ENCODE measurements around the gene ARSA. TPM values are rescaled to one million over a fixed set of nuclear protein-coding genes. Genes with fewer than 3 reads are reported as not detected.
A peak's percentile ranks its signal among the peaks of the same experiment; 100 is the strongest.

ARSA gene
- total and polyA plus RNA-seq, 2 of the 13 experiments (the other 11 are each of a cell fraction or from before 2014, with no cell fraction given): 9.0 to 11.5 TPM

DNA sequence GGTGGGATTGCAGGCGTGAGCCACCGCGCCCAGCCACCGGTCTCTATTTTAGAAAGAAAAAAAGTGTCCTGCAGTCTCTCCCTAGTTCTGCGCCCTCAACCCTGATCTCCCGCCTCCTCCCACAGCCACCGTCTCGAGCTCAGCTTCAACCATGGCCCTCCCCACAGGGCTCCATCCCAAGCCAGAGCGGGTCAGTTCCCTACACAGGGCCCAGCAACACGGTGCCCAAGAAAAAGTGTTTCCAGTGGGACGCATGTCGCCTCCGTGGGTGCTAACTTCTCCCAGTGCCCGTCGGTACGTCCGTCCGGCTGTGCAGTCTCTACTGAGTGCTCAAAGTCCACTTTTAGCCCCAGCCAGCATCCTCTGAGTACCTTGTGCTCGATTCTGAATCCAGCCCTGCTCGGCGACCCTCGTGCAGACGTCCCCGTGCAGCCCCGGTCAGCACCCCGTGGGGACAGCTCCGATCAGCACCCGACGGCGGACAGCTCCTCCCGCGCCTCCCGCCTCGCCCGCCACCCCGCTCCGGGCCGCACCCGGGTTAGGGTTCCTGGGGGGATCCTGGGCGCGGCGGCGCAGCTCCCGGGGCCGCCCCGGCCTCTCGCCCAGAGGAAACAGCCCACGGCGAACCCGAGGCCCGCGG is 28.0 kb downstream of the ARSA start (continued):
- TF ChIP-seq CHD2 (IDR thresholded peaks at IDR 0.05; ENCODE audit: low read depth, low read length) (no peak), ZMAT3 (CRISPR knock-in tag; conservative IDR thresholded peaks at IDR 0.05) (peak; percentile 100), ATRX (CRISPR knock-in tag; IDR thresholded peaks at IDR 0.05; ENCODE audit: borderline replicate concordance) (peak; percentile 59; the same call in 1 of the 2 replicates), MBNL3 (CRISPR knock-in tag; conservative IDR thresholded peaks at IDR 0.05) (no peak), SP4 (CRISPR knock-in tag; IDR thresholded peaks at IDR 0.05) (peak; percentile 88), CHCHD3 (CRISPR knock-in tag; IDR thresholded peaks at IDR 0.05) (peak; percentile 100), GPBP1L1 (CRISPR knock-in tag; IDR thresholded peaks at IDR 0.05) (no peak), ZMYM4 (CRISPR knock-in tag; IDR thresholded peaks at IDR 0.05) (peak; percentile 85), NFRKB (IDR thresholded peaks at IDR 0.05) (no peak), FOXP4 (CRISPR knock-in tag; IDR thresholded peaks at IDR 0.05) (peak; percentile 76), ERF (CRISPR knock-in tag; IDR thresholded peaks at IDR 0.05) (peak; percentile 100), ZBTB10 (CRISPR knock-in tag; IDR thresholded peaks at IDR 0.05; ENCODE audit: borderline replicate concordance) (peak; percentile 98), RBFOX2 (IDR thresholded peaks at IDR 0.05; ENCODE audit: low read depth, low read length) (no peak), FOXA1 (IDR thresholded peaks at IDR 0.05) (no peak), FOXA1 (CRISPR knock-in tag; IDR thresholded peaks at IDR 0.05) (peak; percentile 63), ZNF274 (CRISPR knock-in tag; IDR thresholded peaks at IDR 0.05) (peak; percentile 99)
- TF ChIP-seq, protein P1, sequence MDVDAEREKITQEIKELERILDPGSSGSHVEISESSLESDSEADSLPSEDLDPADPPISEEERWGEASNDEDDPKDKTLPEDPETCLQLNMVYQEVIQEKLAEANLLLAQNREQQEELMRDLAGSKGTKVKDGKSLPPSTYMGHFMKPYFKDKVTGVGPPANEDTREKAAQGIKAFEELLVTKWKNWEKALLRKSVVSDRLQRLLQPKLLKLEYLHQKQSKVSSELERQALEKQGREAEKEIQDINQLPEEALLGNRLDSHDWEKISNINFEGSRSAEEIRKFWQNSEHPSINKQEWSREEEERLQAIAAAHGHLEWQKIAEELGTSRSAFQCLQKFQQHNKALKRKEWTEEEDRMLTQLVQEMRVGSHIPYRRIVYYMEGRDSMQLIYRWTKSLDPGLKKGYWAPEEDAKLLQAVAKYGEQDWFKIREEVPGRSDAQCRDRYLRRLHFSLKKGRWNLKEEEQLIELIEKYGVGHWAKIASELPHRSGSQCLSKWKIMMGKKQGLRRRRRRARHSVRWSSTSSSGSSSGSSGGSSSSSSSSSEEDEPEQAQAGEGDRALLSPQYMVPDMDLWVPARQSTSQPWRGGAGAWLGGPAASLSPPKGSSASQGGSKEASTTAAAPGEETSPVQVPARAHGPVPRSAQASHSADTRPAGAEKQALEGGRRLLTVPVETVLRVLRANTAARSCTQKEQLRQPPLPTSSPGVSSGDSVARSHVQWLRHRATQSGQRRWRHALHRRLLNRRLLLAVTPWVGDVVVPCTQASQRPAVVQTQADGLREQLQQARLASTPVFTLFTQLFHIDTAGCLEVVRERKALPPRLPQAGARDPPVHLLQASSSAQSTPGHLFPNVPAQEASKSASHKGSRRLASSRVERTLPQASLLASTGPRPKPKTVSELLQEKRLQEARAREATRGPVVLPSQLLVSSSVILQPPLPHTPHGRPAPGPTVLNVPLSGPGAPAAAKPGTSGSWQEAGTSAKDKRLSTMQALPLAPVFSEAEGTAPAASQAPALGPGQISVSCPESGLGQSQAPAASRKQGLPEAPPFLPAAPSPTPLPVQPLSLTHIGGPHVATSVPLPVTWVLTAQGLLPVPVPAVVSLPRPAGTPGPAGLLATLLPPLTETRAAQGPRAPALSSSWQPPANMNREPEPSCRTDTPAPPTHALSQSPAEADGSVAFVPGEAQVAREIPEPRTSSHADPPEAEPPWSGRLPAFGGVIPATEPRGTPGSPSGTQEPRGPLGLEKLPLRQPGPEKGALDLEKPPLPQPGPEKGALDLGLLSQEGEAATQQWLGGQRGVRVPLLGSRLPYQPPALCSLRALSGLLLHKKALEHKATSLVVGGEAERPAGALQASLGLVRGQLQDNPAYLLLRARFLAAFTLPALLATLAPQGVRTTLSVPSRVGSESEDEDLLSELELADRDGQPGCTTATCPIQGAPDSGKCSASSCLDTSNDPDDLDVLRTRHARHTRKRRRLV (CRISPR knock-in tag; IDR thresholded peaks at IDR 0.05): peak; percentile 84; the same call in 1 of the 2 replicates
- TF ChIP-seq, protein P2, sequence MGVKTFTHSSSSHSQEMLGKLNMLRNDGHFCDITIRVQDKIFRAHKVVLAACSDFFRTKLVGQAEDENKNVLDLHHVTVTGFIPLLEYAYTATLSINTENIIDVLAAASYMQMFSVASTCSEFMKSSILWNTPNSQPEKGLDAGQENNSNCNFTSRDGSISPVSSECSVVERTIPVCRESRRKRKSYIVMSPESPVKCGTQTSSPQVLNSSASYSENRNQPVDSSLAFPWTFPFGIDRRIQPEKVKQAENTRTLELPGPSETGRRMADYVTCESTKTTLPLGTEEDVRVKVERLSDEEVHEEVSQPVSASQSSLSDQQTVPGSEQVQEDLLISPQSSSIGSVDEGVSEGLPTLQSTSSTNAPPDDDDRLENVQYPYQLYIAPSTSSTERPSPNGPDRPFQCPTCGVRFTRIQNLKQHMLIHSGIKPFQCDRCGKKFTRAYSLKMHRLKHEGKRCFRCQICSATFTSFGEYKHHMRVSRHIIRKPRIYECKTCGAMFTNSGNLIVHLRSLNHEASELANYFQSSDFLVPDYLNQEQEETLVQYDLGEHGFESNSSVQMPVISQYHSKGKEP (CRISPR knock-in tag; IDR thresholded peaks at IDR 0.05): peak; percentile 99

All from HepG2 (cell line).